Measurements from ENCODE around the gene TLCD5.

TLCD5 gene

GRCh38 chr11:120310870-120311269 is 14.2 kb upstream of the TLCD5 start:
- DNase-seq, result no peak

- no peak for DNase-seq
Observed at GRCh38 chr11:120314861-120315260, 10.2 kb upstream of the TLCD5 start.

- DNase-seq, result no peak
Observed at GRCh38 chr11:120316880-120317688, 8.0 kb upstream of the TLCD5 start.

GRCh38 chr11:120317689-120318480 is 7.2 kb upstream of the TLCD5 start:
- DNase-seq, result no peak

GRCh38 chr11:120318906-120319305 is 6.2 kb upstream of the TLCD5 start:
- no peak for DNase-seq

- DNase-seq, result no peak
Observed at GRCh38 chr11:120326228-120326627, 1.1 kb downstream of the TLCD5 start.

GRCh38 chr11:120326845-120327281 is 1.8 kb downstream of the TLCD5 start:
- DNase-seq, result no peak

GRCh38 chr11:120327311-120327710 is 2.2 kb downstream of the TLCD5 start:
- DNase-seq, result no peak

- DNase-seq, result no peak
Observed at GRCh38 chr11:120329556-120329955, 4.5 kb downstream of the TLCD5 start.

- no peak for DNase-seq
Observed at GRCh38 chr11:120330045-120330444, 4.9 kb downstream of the TLCD5 start.

GRCh38 chr11:120331301-120331996 is 6.3 kb downstream of the TLCD5 start:
- DNase-seq, result no peak

GRCh38 chr11:120332822-120333716 is 8.0 kb downstream of the TLCD5 start:
- DNase-seq, result no peak

- no peak for DNase-seq
Observed at GRCh38 chr11:120333801-120334200, 8.7 kb downstream of the TLCD5 start.

- DNase-seq, result no peak
Observed at GRCh38 chr11:120334332-120334731, 9.2 kb downstream of the TLCD5 start.

- DNase-seq, result peak; percentile 39
Observed at GRCh38 chr11:120334894-120335462, 9.9 kb downstream of the TLCD5 start.

GRCh38 chr11:120335556-120335907 is 10.4 kb downstream of the TLCD5 start:
- DNase-seq, result no peak

GRCh38 chr11:120335908-120336640 is 11.0 kb downstream of the TLCD5 start, which contains the start of gene ARHGEF12:
Gene ARHGEF12, plus strand, starts transcription at chr11:120336413. Its CDS starts 831 bp downstream, at chr11:120337244.
- DNase-seq, result peak; percentile 89

GRCh38 chr11:120336641-120337354 is 11.7 kb downstream of the TLCD5 start:
- DNase-seq, result no peak

- no peak for DNase-seq
Observed at GRCh38 chr11:120337355-120338106, 12.4 kb downstream of the TLCD5 start.
